T-helper 1 cell treated with Interleukin-12 subunit alpha and Interleukin-12 subunit beta and Interleukin-4 antibody, amounts not matched to agents 30 ng/mL and 1 ng/mL, for 36 hours (primary cell): ENCODE measurements around the gene ACAP3. TPM values are rescaled to one million over a fixed set of nuclear protein-coding genes. Genes with fewer than 3 reads are reported as not detected.

Experiments used
- intact Hi-C: fragments of 100-400 bp; cut with micrococcal nuclease; formaldehyde crosslinking; loops from one replicate; pipeline ENCODE4 v1.15.1; 2024
- total RNA-seq: library from RNA; stranded (reverse); gene quantifications from 2 replicates; pipeline ENCODE4 v1.2.3, GENCODE V29; 2022

Gene ACAP3
- total RNA-seq, 1 donor from 2014 or later = 60.9 TPM

GRCh38 chr1:1302951-1303509, 4.7 kb downstream of the ACAP3 start:
- intact Hi-C loops = no loop called here

- intact Hi-C loops = no loop called here
Observed at GRCh38 chr1:1302006-1302430, 5.7 kb downstream of the ACAP3 start.

- intact Hi-C loops = no loop called here
Observed at GRCh38 chr1:1300352-1300739, 7.4 kb downstream of the ACAP3 start.

GRCh38 chr1:1299686-1300351, 7.9 kb downstream of the ACAP3 start:
- intact Hi-C loops = no loop called here

GRCh38 chr1:1298861-1299685, 8.7 kb downstream of the ACAP3 start:
- intact Hi-C loops = no loop called here

- intact Hi-C loops = no loop called here
Observed at GRCh38 chr1:1297802-1298424, 9.8 kb downstream of the ACAP3 start.

- intact Hi-C loops = no loop called here
Observed at GRCh38 chr1:1296070-1297061, 11.4 kb downstream of the ACAP3 start.

GRCh38 chr1:1295154-1295923, 12.4 kb downstream of the ACAP3 start:
- intact Hi-C loops = no loop called here

GRCh38 chr1:1294250-1294890, 13.4 kb downstream of the ACAP3 start:
- intact Hi-C loops = loop anchor here (5.0 kb wide), 1 partner anchor 312 kb away; the partner anchor contains the start of gene PERM1

- intact Hi-C loops = loop anchor here (5.0 kb wide), 1 partner anchor 311 kb away; the partner anchor contains the start of gene PERM1
Observed at GRCh38 chr1:1293263-1294249, 14.2 kb downstream of the ACAP3 start.

- intact Hi-C loops = loop anchor here (5.0 kb wide), 1 partner anchor 311 kb away; the partner anchor contains the start of gene PERM1
Observed at GRCh38 chr1:1292851-1293250, 14.9 kb downstream of the ACAP3 start.

- intact Hi-C loops = loop anchor here (5.0 kb wide), 1 partner anchor 310 kb away; the partner anchor contains the start of gene PERM1
Observed at GRCh38 chr1:1292442-1292779, 15.3 kb downstream of the ACAP3 start.

- intact Hi-C loops = loop anchor here (2.0 to 5.0 kb wide), 2 partner anchors 259 to 309 kb away; partner anchors contain the start of gene PERM1
Observed at GRCh38 chr1:1291548-1292441, 15.9 kb downstream of the ACAP3 start.

- intact Hi-C loops = loop anchor here (2.0 to 5.0 kb wide), 2 partner anchors 258 to 309 kb away; partner anchors contain the start of gene PERM1
Observed at GRCh38 chr1:1291023-1291528, 16.7 kb downstream of the ACAP3 start.

GRCh38 chr1:1290238-1290731, 17.4 kb downstream of the ACAP3 start:
- intact Hi-C loops = loop anchor here (1.0 to 5.0 kb wide), 3 partner anchors 168 to 308 kb away; partner anchors contain the start of gene PERM1
